Measurements from ENCODE around the gene RMC1.

RMC1 gene

DNA sequence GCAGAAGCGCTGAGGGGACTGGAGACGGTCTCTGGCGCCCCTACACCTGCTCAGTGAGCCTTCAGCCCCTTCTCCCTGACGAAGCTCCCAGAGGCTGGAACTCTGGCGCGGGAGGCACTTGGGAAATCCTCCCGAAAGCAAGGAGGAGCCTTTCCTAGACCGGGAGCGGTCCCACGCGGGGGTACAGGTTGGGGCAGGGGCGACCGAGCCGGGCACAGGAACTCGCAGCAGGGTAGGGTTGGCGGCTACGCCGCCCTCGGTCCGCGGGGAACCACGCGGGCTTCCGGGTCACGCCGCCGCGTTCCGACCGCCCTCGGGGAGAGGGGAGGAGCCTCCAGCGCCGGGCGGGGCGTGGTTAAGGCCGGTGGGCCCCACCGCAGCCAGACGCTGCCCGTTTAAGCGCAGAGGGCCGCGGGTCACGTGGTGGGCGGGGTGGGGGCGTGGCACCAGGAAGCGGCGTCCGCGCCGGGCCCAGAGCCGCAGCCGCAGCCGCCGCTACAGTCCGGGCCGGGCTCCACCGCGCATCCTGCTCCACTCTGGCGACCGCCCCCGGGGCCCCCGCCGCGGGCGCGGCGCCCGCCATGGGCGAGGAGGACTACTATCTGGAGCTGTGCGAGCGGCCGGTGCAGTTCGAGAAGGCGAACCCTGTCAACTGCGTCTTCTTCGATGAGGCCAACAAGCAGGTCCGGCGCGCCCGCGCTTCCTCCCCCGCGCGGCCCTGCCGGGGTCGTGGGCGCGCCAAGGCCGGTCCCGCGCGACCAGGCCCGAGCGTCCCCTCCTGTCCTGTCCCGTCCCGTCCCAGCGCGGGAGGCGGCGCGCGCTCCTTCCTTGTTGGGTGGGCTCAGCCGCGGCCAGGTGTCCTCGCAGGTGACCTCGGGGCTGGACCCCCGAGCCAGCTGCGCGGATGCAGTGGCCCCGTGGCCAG, at the start of gene RMC1:
RMC1 (plus strand) TSS at position 474 of the 925 bp plus-strand sequence; CDS start at position 582, 108 bp downstream.
- H3K4me3 ChIP-seq (ENCODE audit: low read depth, low read length), result peak within 1 kb of the TSS; percentile 97
- peaks cover 19% of the 10 kb centered on the region for H3K4me1 ChIP-seq (ENCODE audit: control insufficient read depth, insufficient read depth, low read length, unreplicated experiment)
- H3K36me3 ChIP-seq (ENCODE audit: insufficient read depth, low read length), result no peaks in the 10 kb centered on the region
- H3K27ac ChIP-seq (ENCODE audit: low read depth, low read length), result peak within 1 kb of the TSS; percentile 14; the same call in 1 of the 2 replicates
- peaks cover 23% of the 10 kb centered on the region for H3K79me2 ChIP-seq (ENCODE audit: control insufficient read depth, insufficient read depth, low read length, unreplicated experiment)
- no peaks in the 10 kb centered on the region for H3K27me3 ChIP-seq (ENCODE audit: insufficient read depth, low read length)
- peak within 1 kb of the TSS; percentile 94 for H2AFZ ChIP-seq (ENCODE audit: low read length, unreplicated experiment)

DNA sequence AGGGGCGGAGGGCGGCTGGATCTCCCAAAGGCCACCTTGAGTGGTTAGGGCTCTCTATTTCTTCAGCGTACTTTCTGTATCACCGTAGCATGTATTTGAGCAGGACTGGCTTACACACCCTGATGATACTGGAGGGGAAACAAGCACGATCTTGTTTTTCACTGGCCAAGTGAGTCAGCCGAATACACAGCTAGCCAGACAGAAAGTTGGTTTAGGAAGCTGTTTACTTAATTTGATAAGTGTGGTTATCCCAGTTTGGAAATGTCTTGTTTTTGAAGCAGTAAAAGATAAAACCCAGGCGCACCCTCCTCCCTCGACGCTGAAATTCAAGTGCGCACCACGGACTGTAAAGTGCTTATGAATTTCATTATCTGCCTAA, 49.6 kb upstream of the RMC1 start:
- H2AFZ ChIP-seq (ENCODE audit: low read length, unreplicated experiment), result peak overlapping the region; percentile 75
- H3K27ac ChIP-seq (ENCODE audit: low read depth, low read length), result peak overlapping the region; percentile 73
- peaks cover 38% of the 10 kb centered on the region for H3K4me1 ChIP-seq (ENCODE audit: control insufficient read depth, insufficient read depth, low read length, unreplicated experiment)
- H3K79me2 ChIP-seq (ENCODE audit: control insufficient read depth, insufficient read depth, low read length, unreplicated experiment), result peaks cover 56% of the 10 kb centered on the region
- H3K4me3 ChIP-seq (ENCODE audit: low read depth, low read length), result peak overlapping the region; percentile 93
- H3K36me3 ChIP-seq (ENCODE audit: insufficient read depth, low read length), result peaks cover 4% of the 10 kb centered on the region; the same call in 1 of the 2 replicates
- no peaks in the 10 kb centered on the region for H3K27me3 ChIP-seq (ENCODE audit: insufficient read depth, low read length)

DNA sequence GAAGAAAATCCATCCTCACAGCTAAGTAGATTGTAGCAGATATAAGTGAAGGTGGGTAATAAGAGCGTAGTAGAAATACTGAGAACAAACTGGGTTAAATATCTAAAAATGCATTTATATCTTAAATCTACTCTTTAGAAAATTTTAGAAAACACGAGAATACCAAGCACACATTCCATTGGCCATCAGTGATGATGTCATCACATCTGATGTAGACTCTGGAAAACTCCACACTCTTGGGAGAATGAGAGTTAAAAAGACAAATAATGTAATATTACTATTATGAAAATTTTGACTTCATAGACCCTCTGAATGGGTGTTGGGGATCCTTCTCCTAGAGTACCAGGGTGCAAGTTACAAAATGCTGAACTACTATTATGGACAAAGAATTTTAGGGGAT, 46.5 kb upstream of the RMC1 start:
- Histone ChIP-seq H3K27ac (ENCODE audit: low read depth, low read length) (no peak overlapping the region), H3K36me3 (ENCODE audit: insufficient read depth, low read length) (peaks cover 9% of the 10 kb centered on the region; the same call in 1 of the 2 replicates), H2AFZ (ENCODE audit: low read length, unreplicated experiment) (no peak overlapping the region), H3K27me3 (ENCODE audit: insufficient read depth, low read length) (no peaks in the 10 kb centered on the region), H3K4me1 (ENCODE audit: control insufficient read depth, insufficient read depth, low read length, unreplicated experiment) (peaks cover 46% of the 10 kb centered on the region), H3K79me2 (ENCODE audit: control insufficient read depth, insufficient read depth, low read length, unreplicated experiment) (peaks cover 87% of the 10 kb centered on the region), H3K4me3 (ENCODE audit: low read depth, low read length) (peak overlapping the region; percentile 27; the same call in 1 of the 2 replicates)

DNA sequence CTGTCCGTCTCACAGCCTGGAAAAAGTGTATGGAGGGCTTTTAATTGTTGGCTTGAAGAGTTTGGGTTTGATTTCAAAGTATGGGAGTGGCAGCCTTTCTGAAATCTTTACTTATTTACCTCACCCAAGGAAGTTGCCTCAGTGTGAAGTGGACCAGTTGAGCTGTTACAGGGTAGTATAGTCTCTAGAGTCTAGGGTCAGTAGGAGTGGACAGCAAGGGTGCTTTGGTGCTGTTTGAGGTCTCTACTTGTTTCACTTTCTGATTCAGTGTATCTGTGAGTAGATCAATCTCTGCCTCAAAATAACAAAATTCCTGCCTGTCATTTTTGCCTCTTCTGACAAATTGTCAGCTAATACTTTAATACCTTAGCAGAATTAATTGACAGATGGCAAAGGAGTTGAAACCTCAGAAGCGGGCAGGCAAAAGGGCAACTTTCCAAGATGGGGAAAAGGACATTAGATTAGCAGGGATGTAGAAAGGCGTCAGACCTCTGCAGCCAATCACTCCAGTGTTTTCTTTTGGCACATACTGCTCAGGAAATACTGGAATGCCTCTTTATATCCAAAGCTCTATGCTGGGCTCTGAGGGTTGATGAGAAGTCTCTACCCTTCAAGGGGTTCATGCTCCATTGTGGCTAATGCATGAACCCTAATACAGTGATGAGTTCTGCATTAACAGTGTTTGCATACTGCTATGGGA, 44.3 kb upstream of the RMC1 start:
- Histone ChIP-seq H3K4me1 (ENCODE audit: control insufficient read depth, insufficient read depth, low read length, unreplicated experiment) (peaks cover 39% of the 10 kb centered on the region), H3K4me3 (ENCODE audit: low read depth, low read length) (no peak overlapping the region), H3K79me2 (ENCODE audit: control insufficient read depth, insufficient read depth, low read length, unreplicated experiment) (peaks cover 85% of the 10 kb centered on the region), H3K36me3 (ENCODE audit: insufficient read depth, low read length) (peaks cover 26% of the 10 kb centered on the region), H3K27ac (ENCODE audit: low read depth, low read length) (no peak overlapping the region), H2AFZ (ENCODE audit: low read length, unreplicated experiment) (no peak overlapping the region), H3K27me3 (ENCODE audit: insufficient read depth, low read length) (no peaks in the 10 kb centered on the region)

DNA sequence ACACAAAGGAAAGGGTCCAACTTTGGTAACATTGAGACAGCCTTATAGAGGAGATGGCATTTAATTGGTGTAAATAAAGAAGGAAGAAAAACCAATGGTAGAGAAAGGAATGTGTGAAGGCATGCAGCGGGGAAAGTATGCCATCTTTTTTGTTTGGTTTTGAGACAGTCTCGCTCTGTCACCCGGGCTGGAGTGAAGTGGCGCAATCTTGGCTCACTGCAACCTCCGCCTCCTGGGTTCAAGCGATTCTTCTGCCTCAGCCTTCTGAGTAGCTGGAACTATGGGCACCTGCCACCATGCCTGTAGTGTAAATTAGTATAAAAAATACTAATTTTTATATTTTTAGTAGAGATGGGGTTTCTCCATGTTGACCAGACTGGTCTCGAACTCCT, 43.8 kb upstream of the RMC1 start:
- H3K4me1 ChIP-seq (ENCODE audit: control insufficient read depth, insufficient read depth, low read length, unreplicated experiment), result peaks cover 39% of the 10 kb centered on the region
- no peak overlapping the region for H3K27ac ChIP-seq (ENCODE audit: low read depth, low read length)
- H2AFZ ChIP-seq (ENCODE audit: low read length, unreplicated experiment), result no peak overlapping the region
- H3K27me3 ChIP-seq (ENCODE audit: insufficient read depth, low read length), result no peaks in the 10 kb centered on the region
- H3K4me3 ChIP-seq (ENCODE audit: low read depth, low read length), result no peak overlapping the region
- H3K79me2 ChIP-seq (ENCODE audit: control insufficient read depth, insufficient read depth, low read length, unreplicated experiment), result peaks cover 85% of the 10 kb centered on the region
- H3K36me3 ChIP-seq (ENCODE audit: insufficient read depth, low read length), result peaks cover 31% of the 10 kb centered on the region

DNA sequence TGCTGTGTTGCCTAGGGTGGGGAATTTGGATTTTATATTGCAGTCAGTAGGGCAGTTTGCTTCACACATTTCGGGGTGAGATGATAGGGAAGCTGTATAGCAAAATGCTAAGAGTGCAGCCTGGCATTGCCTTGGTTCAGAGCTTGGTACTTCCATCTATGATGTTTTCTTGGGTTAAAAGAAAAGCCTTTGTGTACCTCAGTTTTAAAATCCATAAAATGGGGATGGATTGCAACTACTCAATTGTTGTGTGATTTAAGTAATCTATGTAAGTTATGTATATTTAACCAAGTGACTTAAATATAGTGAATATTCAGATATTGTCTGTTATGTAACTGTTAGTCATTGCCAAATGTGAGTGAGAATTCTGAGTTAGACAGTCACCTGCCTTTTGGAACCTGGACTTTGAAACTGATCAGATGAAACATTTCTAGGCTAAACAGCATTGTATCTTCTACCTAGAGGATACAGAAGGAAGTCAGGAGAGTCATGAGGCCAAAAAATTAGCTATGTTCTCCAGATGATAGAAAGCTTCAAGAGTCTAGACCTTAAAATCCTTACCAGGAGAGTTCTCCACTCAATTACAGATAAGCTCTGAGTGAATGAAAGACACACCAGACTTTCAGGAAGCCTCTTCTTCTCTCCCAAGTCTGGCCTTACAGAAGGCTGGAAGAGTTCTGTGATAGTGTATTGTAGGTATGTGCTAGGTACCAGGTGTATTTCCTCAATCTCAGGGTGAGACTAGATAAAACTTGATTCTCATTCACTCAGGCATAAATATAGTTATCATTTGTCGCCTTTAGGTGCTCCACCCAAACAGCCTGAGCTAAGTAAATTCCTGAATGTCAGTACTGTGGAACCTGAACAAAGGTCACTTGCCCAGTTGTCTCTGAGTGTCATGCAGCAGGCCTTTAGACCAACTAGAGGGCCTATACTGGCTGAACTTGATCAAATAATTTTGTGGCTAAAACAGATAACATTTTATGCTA, 42.7 kb upstream of the RMC1 start:
- no peak overlapping the region for H3K4me3 ChIP-seq (ENCODE audit: low read depth, low read length)
- peaks cover 32% of the 10 kb centered on the region for H3K36me3 ChIP-seq (ENCODE audit: insufficient read depth, low read length)
- H2AFZ ChIP-seq (ENCODE audit: low read length, unreplicated experiment), result no peak overlapping the region
- H3K27ac ChIP-seq (ENCODE audit: low read depth, low read length), result no peak overlapping the region
- H3K4me1 ChIP-seq (ENCODE audit: control insufficient read depth, insufficient read depth, low read length, unreplicated experiment), result peaks cover 32% of the 10 kb centered on the region
- H3K79me2 ChIP-seq (ENCODE audit: control insufficient read depth, insufficient read depth, low read length, unreplicated experiment), result peaks cover 75% of the 10 kb centered on the region
- H3K27me3 ChIP-seq (ENCODE audit: insufficient read depth, low read length), result no peaks in the 10 kb centered on the region

DNA sequence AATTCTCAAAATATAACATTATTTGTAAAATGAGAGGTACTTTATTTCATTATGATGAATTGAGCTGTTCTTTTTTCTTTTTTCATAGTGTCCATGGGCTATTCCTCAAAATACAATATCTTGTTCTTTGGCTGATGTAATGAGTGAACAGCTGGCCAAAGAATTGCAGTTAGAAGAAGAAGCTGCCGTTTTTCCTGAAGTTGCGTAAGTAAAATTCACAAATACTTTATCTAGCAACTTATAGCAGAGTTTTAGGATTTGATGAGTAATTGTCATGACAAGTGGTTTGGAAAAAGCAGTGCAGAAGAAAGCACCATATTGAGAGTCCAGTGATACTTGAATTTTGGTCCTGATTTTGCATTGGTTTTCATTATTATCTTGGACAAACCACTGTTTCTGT, 40.4 kb upstream of the RMC1 start:
- peaks cover 16% of the 10 kb centered on the region for H3K4me1 ChIP-seq (ENCODE audit: control insufficient read depth, insufficient read depth, low read length, unreplicated experiment)
- no peaks in the 10 kb centered on the region for H3K27me3 ChIP-seq (ENCODE audit: insufficient read depth, low read length)
- H3K79me2 ChIP-seq (ENCODE audit: control insufficient read depth, insufficient read depth, low read length, unreplicated experiment), result peaks cover 54% of the 10 kb centered on the region
- H3K27ac ChIP-seq (ENCODE audit: low read depth, low read length), result no peak overlapping the region
- no peak overlapping the region for H2AFZ ChIP-seq (ENCODE audit: low read length, unreplicated experiment)
- H3K36me3 ChIP-seq (ENCODE audit: insufficient read depth, low read length), result peaks cover 35% of the 10 kb centered on the region
- no peak overlapping the region for H3K4me3 ChIP-seq (ENCODE audit: low read depth, low read length)

DNA sequence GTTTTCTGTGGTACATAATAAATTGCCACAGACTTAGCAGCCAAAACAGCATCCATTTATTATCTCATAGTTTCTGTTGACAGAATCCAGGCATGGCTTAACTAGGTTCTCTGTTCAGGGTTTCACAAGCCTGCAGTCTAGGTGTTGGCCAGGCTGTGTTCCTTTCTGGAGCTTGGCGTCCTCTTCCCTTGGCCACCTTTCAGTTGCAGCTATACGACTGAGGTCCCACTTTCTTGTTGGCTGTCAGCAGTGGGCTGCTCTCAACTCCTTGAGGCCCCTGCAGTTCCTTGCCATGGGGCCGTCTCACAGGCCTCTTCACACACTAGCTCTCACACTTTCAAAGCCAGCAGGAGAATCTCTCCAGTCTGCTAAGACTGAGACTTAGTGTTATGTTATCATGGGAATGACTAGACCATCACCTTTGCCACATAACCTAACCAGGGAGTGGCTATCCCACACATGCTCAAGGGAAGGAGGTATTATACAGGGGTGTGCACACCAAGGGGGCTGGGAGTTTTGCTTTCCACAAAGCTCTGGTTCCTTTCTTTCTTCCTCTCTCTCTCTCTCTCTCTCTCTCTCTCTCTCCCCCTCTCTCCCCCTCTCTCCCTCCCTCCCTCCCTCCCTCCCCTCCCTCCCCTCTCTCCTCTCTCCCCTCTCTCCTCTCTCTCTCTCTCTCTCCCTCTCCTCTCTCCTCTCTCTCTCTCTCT, 34.4 kb upstream of the RMC1 start:
- Histone ChIP-seq H3K27me3 (ENCODE audit: insufficient read depth, low read length) (no peaks in the 10 kb centered on the region), H2AFZ (ENCODE audit: low read length, unreplicated experiment) (no peak overlapping the region), H3K36me3 (ENCODE audit: insufficient read depth, low read length) (peaks cover 43% of the 10 kb centered on the region), H3K79me2 (ENCODE audit: control insufficient read depth, insufficient read depth, low read length, unreplicated experiment) (peaks cover 9% of the 10 kb centered on the region), H3K4me3 (ENCODE audit: low read depth, low read length) (no peak overlapping the region), H3K4me1 (ENCODE audit: control insufficient read depth, insufficient read depth, low read length, unreplicated experiment) (no peaks in the 10 kb centered on the region), H3K27ac (ENCODE audit: low read depth, low read length) (no peak overlapping the region)

DNA sequence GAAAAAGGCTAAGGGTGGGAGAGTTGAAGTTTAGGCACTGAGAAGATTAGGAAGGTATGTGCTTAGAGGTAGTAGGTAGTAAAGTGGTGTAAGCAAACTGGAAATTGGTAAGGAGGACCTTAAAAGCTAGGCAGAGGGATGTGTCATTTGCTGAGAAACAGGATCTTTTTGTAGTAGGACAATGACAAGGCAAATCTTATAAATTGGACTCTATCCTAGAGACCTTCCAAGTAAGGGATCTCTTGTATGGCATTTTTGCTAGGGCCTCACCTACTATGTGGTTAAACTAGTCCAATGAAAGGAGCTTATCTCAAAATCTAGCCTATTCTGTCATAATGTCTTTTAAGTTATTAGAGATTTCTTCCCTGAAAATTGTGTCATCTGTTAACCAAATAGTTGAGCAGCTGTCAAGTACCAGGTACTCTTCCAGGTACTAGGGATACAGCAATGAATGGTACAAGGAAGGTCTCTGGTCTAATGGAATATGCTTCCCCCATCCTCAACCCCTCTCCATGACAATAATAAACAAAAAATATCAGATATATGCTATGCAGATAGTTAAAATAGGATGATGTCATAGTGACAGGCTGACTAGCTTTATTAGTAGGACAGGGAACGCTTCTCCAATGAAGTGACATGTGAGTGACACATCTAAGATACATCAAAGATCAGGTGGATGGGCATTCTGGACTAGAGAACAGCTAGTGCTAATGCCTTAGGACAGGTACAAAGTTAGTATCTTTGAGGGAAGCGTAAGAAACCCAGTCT, 32.5 kb upstream of the RMC1 start:
- no peak overlapping the region for H3K27ac ChIP-seq (ENCODE audit: low read depth, low read length)
- H3K79me2 ChIP-seq (ENCODE audit: control insufficient read depth, insufficient read depth, low read length, unreplicated experiment), result peaks cover 2% of the 10 kb centered on the region
- no peak overlapping the region for H3K4me3 ChIP-seq (ENCODE audit: low read depth, low read length)
- no peaks in the 10 kb centered on the region for H3K27me3 ChIP-seq (ENCODE audit: insufficient read depth, low read length)
- peaks cover 43% of the 10 kb centered on the region for H3K36me3 ChIP-seq (ENCODE audit: insufficient read depth, low read length)
- H3K4me1 ChIP-seq (ENCODE audit: control insufficient read depth, insufficient read depth, low read length, unreplicated experiment), result no peaks in the 10 kb centered on the region
- H2AFZ ChIP-seq (ENCODE audit: low read length, unreplicated experiment), result no peak overlapping the region
